ENCODE data around the gene KRTAP17-1.
"Not testable (repeated sequence)": the region's sequence is repeated elsewhere in the genome, so short reads cannot be mapped to it uniquely, and the experiment has no call there.

The KRTAP17-1 gene

DNA sequence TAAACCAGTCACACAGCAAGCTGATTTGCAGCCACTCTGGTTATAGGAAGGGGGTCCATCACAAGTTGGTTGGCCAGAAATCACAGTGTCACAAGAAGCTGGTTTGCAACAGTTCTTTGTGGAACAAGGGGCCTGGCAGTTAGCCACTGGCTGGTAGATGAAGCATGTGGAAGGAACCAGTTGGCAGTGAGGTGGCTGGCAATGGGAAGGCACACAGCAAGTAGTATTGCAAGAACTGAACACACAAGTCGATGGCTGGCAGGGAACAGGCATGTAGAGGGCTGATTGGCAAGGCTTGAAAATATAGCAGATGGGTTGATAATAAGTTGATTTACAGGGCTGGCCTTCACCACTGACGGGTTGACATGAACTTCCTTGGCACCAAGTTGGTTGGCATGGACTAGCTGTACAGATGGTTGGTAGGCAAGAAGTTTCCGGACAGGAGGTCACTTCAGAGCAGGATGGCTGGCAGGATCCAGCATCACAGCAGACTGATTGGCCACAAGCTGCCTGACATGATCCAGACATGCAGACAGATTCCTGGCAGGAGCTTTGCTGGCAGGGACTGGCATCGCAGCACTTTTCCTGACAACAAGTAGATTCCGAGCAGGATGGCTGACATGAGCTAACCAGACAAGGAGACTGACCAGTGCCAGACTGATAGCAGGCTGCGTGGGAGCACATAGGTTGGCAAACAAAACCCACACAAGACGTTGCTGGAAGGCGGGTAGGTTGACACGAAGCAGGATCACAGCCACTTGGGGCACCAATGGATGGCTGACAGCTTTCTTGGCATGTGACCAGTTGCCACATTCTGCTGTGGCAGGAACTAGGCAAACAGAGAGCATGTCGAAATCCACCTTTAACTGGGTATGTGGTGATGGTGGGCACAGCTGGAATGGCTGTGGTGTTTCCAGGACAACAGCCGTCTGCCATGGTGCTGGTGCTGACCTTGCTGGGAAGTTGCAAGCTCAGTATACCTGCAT lies 13.3 kb downstream of the KRTAP17-1 start, which contains the start of gene KRTAP29-1:
Gene KRTAP29-1, minus strand, starts transcription at position 936 of the 986 bp plus-strand sequence. Its CDS starts 0 bp downstream, at position 936.
- Mint-ChIP-seq H3K4me1 (ENCODE audit: low read depth) (peaks cover 20% of the 10 kb centered on the region), H3K27me3 (no peaks in the 10 kb centered on the region), H3K4me3 (no peak within 1 kb of the TSS), H3K27ac (no peak within 1 kb of the TSS), H3K9me3 (no peaks in the 10 kb centered on the region), H3K36me3 (ENCODE audit: low read depth) (no peaks in the 10 kb centered on the region)

DNA sequence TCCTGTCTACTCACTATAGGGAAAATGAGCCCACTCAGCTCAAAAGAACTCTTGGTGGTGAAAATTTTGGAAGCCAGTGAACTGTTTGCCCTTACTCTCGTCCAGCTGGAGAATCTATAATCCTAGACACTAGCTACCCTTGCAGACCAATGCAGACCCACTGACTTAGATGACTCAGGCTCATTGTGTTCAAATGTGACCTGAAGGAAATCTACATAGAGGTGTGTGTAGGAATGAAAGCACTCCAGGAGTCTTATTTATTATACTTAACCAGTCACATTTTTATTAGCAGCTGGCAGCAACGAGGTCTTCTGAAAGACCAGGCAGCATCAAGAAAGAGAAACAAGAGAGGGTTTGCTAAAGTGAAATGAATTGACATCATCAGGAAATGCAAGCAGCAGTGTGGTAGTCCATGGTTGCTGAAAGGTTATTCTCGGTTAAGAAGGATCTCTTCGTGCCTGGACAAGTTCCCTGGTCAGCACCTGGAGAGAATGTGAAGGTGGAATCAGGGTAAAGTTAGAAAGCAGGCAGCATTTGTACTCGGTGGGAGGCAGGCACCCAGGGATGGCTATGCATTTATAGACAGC lies 14.2 kb downstream of the KRTAP17-1 start:
- H3K4me1 Mint-ChIP-seq (ENCODE audit: low read depth): peaks cover 13% of the 10 kb centered on the region
- H3K36me3 Mint-ChIP-seq (ENCODE audit: low read depth): no peaks in the 10 kb centered on the region
- no peaks in the 10 kb centered on the region for H3K9me3 Mint-ChIP-seq
- H3K27ac Mint-ChIP-seq: no peak overlapping the region
- H3K4me3 Mint-ChIP-seq: no peak overlapping the region
- H3K27me3 Mint-ChIP-seq: no peaks in the 10 kb centered on the region

DNA sequence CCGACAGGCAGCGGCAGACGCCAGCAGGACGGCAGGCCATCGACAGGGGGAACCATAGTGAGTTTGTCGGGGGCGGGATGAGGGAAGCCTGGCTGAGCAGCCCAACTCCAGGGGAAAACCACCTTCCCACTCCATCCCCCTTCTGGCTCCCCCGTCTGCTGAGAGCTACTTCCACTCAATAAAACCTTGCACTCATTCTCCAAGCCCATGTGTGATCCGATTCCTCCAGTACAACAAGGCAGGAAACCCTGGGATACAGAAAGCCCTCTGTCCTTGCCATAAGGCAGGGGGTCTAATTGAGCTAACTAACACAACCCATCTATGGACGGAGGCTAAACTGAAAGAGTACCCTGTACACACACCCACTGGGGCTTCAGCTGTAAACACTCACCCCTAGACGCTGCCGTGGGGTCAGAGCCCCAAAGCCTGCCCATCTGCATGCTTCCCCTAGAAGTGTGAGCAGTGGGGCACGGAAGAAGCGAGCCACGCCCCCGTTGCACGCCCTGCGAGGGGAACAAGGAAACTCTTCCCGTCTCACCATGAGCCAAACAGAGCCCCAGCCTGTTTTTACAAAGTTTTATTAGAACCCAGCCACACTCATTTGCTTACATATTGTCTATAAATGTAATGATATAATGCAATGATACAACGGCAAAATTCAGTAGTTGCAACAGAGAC lies 16.9 kb downstream of the KRTAP17-1 start:
- H3K4me1 Mint-ChIP-seq (ENCODE audit: low read depth): peaks cover 13% of the 10 kb centered on the region
- H3K9me3 Mint-ChIP-seq: no peaks in the 10 kb centered on the region
- H3K27ac Mint-ChIP-seq: no peak overlapping the region
- no peak overlapping the region for H3K4me3 Mint-ChIP-seq
- H3K36me3 Mint-ChIP-seq (ENCODE audit: low read depth): no peaks in the 10 kb centered on the region
- H3K27me3 Mint-ChIP-seq: no peaks in the 10 kb centered on the region

DNA sequence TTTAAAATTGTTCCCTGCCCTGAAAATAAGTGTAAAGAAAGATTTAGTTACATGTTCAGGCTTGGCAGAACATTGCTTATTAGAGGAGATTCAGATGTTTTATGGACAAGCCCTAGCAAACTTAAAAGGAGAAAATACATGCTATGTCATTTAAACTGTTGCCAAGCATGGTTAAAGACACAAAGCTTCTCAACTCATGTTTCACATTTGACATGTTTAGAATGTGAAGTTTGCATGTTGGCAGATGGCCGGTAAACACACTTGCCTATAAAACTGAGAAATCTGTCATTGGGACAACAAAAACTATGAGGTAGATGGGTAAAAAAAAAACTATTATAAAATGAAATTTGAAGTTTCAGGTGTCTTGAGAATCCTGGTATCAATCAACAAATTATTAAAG lies 18.7 kb downstream of the KRTAP17-1 start:
- H3K4me1 Mint-ChIP-seq (ENCODE audit: low read depth): peaks cover 8% of the 10 kb centered on the region

DNA sequence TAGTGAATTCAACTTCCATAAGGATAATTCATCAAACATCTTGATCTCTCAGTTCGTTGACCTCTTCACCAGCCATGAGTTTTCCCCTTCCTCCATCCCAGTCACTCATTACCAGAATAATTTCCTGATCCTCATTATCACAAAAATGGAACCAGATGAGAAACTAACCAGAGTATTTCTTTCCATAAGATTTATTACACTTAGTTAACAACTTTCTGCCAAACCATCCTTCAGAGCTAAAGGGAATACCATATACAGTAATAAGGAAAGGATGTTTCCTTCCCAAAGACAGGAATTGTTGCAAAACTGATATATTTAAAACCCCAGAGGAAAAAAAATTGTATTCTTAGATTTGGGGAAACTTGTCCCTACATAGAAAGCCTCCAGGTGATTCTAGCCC lies 21.5 kb downstream of the KRTAP17-1 start:
- Mint-ChIP-seq H3K9me3 (no peaks in the 10 kb centered on the region), H3K27me3 (no peaks in the 10 kb centered on the region)

More for the DNA sequence above, 18.7 kb downstream of the KRTAP17-1 start:
- Mint-ChIP-seq H3K9me3 (no peaks in the 10 kb centered on the region), H3K27me3 (no peaks in the 10 kb centered on the region), H3K36me3 (ENCODE audit: low read depth) (no peaks in the 10 kb centered on the region), H3K27ac (no peak overlapping the region), H3K4me3 (no peak overlapping the region)

DNA sequence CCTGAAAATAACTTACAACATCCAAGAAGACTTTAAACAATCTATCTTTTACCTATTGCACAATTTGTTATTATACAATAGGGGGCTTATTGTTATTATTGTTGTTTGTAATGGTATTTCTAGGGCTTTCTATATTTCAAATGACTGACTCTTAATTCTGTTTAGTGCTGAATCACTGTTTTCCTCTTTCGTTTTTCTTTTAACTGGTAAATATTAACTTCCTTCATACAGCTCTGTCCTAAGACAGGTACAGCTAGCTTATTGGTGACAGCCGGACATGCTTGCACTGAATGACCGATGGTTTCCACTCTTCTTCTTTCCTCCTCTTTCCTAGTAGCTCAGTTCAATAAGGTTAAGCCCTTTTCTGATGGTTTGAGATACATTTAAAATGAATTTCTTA lies 28.5 kb downstream of the KRTAP17-1 start:
- Mint-ChIP-seq H3K4me3 (no peak overlapping the region), H3K27me3 (no peaks in the 10 kb centered on the region), H3K4me1 (ENCODE audit: low read depth) (peaks cover 9% of the 10 kb centered on the region), H3K36me3 (ENCODE audit: low read depth) (no peaks in the 10 kb centered on the region), H3K27ac (no peak overlapping the region), H3K9me3 (no peaks in the 10 kb centered on the region)

More for the DNA sequence above, 21.5 kb downstream of the KRTAP17-1 start:
- Mint-ChIP-seq H3K4me1 (ENCODE audit: low read depth) (no peaks in the 10 kb centered on the region), H3K27ac (no peak overlapping the region), H3K4me3 (no peak overlapping the region), H3K36me3 (ENCODE audit: low read depth) (no peaks in the 10 kb centered on the region)

DNA sequence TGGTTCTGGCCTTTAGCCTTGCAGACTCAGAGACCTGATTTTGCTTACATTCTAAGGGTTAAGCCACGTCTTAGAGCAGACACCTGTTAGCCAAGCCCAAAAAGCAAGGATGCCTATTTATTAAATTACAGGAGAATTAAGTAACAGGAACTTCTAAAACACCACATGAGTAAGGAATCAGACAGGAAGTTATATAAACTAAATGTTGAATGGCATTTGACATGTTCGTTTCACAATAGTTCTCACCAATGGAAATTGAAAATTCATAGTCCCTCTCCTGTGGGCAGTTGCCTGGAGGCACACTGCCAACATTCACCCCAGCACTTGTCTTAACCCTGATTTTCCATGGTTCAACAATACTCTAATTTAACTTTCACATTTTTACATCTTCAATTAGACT lies 31.0 kb downstream of the KRTAP17-1 start:
- no peak overlapping the region for H3K27ac Mint-ChIP-seq
- no peaks in the 10 kb centered on the region for H3K27me3 Mint-ChIP-seq
- no peaks in the 10 kb centered on the region for H3K9me3 Mint-ChIP-seq
- no peak overlapping the region for H3K4me3 Mint-ChIP-seq
- no peaks in the 10 kb centered on the region for H3K36me3 Mint-ChIP-seq (ENCODE audit: low read depth)
- peaks cover 9% of the 10 kb centered on the region for H3K4me1 Mint-ChIP-seq (ENCODE audit: low read depth)

DNA sequence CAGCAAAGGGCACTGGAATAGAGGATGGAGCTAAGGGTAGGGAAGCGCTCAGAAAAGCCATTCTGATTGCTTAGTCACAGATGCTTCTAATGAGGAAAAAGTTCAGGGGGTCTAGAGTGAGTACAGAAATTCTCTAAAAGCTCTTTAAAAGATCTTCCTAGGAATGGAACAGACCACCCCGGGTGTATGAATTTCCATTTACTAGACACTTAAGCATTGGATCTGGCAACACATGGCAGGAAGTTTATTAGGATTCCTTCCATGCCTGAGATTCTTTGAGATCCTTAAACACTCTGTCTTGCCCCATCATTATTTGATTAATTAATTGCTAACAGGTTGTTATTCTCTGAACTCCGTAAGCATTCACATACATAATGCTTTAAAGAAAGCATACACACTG lies 31.5 kb downstream of the KRTAP17-1 start:
- H3K4me1 Mint-ChIP-seq (ENCODE audit: low read depth): peaks cover 9% of the 10 kb centered on the region
- H3K27me3 Mint-ChIP-seq: no peaks in the 10 kb centered on the region
- H3K36me3 Mint-ChIP-seq (ENCODE audit: low read depth): no peaks in the 10 kb centered on the region
- no peak overlapping the region for H3K4me3 Mint-ChIP-seq
- no peak overlapping the region for H3K27ac Mint-ChIP-seq
- H3K9me3 Mint-ChIP-seq: no peaks in the 10 kb centered on the region

DNA sequence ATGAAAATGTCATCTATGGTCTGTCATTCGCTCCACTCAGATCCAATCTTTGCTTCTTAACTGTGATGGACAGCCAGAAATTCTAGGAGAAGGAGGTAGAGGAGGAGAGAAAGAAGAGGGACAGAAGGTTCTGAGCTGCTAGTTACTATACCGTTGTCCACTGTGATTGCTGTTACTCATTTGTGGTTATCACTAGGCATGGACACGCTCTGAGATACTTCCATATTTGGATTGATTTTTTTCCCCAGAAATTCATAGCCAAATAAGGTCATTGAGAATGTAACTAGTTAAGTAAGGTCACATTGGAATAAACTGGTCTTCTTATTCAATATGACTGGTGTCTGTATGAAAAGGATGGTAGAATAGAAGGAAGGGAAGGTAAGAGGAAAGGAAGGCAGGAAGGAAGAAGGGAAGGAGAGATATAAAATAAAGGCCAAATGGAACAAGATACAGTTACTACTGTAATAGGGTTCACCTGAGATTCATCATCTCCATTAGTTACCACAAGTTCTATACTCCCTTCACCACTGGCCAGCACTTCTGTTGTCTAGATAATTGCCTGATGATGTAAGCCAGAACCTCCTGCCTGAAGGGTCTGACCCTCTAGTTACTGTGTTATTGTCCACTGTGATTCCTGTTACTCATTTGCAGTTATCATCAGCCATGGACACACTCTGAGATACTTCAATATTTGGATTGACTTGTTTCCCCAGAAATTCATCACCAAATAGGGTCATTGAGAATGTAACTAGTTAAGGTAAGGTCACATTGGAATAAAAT lies 37.1 kb downstream of the KRTAP17-1 start:
- H3K36me3 Mint-ChIP-seq (ENCODE audit: low read depth): no peaks in the 10 kb centered on the region
- H3K4me1 Mint-ChIP-seq (ENCODE audit: low read depth): no peaks in the 10 kb centered on the region
- no peak overlapping the region for H3K4me3 Mint-ChIP-seq
- peaks cover 10% of the 10 kb centered on the region for H3K27me3 Mint-ChIP-seq
- no peak overlapping the region for H3K27ac Mint-ChIP-seq
- H3K9me3 Mint-ChIP-seq: no peaks in the 10 kb centered on the region

DNA sequence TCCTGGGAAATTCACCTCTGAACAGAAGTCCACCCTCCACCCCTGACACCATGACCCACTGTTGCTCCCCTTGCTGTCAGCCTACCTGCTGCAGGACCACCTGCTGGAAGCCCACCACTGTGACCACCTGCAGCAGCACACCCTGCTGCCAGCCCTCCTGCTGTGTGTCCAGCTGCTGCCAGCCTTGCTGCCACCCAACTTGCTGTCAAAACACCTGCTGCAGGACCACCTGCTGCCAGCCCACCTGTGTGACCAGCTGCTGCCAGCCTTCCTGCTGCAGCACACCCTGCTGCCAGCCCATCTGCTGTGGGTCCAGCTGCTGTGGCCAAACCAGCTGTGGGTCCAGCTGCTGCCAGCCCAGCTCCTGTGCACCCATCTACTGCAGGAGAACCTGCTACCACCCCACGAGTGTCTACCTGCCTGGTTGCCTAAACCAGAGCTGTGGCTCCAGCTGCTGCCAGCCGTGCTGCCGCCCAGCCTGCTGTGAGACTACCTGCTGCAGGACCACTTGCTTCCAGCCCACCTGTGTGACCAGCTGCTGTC lies 39.8 kb downstream of the KRTAP17-1 start, which contains the start of gene KRTAP9-7:
Gene KRTAP9-7, plus strand, starts transcription at position 51 of the 543 bp plus-strand sequence. Its CDS starts 0 bp downstream, at position 51.
- H3K4me1 Mint-ChIP-seq (ENCODE audit: low read depth); H3K27ac Mint-ChIP-seq; H3K4me3 Mint-ChIP-seq; H3K27me3 Mint-ChIP-seq; H3K36me3 Mint-ChIP-seq (ENCODE audit: low read depth); H3K9me3 Mint-ChIP-seq: not testable (repeated sequence)

DNA sequence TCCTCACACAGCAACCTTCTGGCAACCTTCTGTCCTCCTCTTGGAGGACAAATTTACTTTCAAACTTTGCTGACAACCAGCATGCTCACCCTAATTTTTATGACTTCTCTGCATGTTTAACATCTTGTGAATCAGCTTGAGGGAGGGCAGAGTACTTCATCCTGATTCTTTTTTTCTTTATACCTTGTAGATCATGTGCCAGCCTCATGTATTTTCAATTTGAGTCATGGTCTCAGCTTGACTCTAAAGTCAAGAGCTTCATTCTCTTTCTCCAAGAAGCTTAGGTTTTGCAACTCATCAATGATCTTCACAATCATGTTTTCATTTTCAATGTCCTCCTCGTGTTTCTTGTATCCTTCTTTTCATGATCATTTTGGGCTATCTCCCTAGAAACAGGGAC lies 43.7 kb downstream of the KRTAP17-1 start:
- Mint-ChIP-seq H3K9me3 (no peaks in the 10 kb centered on the region), H3K27ac (no peak overlapping the region), H3K4me3 (no peak overlapping the region), H3K27me3 (peaks cover 7% of the 10 kb centered on the region), H3K36me3 (ENCODE audit: low read depth) (no peaks in the 10 kb centered on the region), H3K4me1 (ENCODE audit: low read depth) (no peaks in the 10 kb centered on the region)

DNA sequence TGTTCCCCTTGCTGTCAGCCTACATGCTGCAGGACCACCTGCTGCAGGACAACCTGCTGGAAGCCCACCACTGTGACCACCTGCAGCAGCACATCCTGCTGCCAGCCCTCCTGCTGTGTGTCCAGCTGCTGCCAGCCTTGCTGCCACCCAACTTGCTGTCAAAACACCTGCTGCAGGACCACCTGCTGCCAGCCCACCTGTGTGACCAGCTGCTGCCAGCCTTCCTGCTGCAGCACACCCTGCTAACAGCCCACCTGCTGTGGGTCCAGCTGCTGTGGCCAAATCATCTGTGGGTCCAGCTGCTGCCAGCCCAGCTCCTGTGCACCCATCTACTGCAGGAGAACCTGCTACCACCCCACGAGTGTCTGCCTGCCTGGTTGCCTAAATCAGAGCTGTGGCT lies 44.2 kb downstream of the KRTAP17-1 start:
- H3K9me3 Mint-ChIP-seq; H3K36me3 Mint-ChIP-seq (ENCODE audit: low read depth); H3K4me3 Mint-ChIP-seq; H3K4me1 Mint-ChIP-seq (ENCODE audit: low read depth); H3K27ac Mint-ChIP-seq; H3K27me3 Mint-ChIP-seq: not testable (repeated sequence)

DNA sequence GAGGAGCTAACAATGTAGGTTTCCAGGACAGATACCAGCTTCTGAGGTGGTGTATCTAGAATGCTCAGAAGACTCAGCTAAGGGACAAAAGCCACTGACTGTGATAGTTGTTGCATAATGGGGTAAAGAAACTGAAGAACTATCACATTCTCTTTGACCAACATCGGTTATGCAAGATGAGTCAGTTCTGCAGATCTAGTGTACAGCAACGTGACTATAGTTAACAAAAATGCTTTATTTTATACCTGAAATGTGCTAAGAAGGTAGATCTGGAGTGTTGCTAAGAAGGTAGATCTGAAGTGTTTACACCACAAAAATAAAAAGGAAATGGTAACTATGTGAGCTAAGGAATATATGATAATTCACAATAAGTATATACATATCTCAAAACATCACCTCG lies 47.8 kb downstream of the KRTAP17-1 start:
- H3K4me3 Mint-ChIP-seq: no peak overlapping the region
- peaks cover 4% of the 10 kb centered on the region for H3K27me3 Mint-ChIP-seq

DNA sequence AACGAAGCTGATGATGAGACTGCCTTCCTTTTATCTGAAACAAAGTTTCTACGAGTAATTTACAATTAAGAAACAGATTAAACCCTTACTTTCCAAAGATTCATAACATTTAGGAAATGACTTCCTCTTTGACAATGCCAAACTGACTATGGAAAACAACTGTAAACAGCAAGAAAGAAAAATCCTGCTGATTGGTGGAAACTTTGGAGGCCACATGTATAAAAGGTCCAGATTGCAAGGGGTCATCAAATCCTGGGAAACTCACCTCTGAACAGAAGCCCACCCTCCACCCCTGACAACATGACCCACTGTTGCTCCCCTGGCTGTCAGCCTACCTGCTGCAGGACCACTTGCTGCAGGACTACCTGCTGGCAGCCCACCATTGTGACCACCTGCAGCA lies 50.4 kb downstream of the KRTAP17-1 start, which contains the start of gene KRTAP9-6:
Gene KRTAP9-6, plus strand, starts transcription at position 301 of the 400 bp plus-strand sequence. Its CDS starts 0 bp downstream, at position 301.
- peaks cover 4% of the 10 kb centered on the region for H3K27me3 Mint-ChIP-seq
- H3K36me3 Mint-ChIP-seq (ENCODE audit: low read depth): no peaks in the 10 kb centered on the region
- no peak within 1 kb of the TSS for H3K27ac Mint-ChIP-seq
- H3K4me3 Mint-ChIP-seq: no peak within 1 kb of the TSS
- H3K9me3 Mint-ChIP-seq: no peaks in the 10 kb centered on the region
- peaks cover 14% of the 10 kb centered on the region for H3K4me1 Mint-ChIP-seq (ENCODE audit: low read depth)

More for the DNA sequence above, 47.8 kb downstream of the KRTAP17-1 start:
- no peaks in the 10 kb centered on the region for H3K4me1 Mint-ChIP-seq (ENCODE audit: low read depth)
- H3K36me3 Mint-ChIP-seq (ENCODE audit: low read depth): no peaks in the 10 kb centered on the region
- H3K9me3 Mint-ChIP-seq: no peaks in the 10 kb centered on the region
- H3K27ac Mint-ChIP-seq: no peak overlapping the region

Data from stimulated activated naive CD8-positive, alpha-beta T cell treated with anti-CD3 and anti-CD28 coated beads, Interleukin-15, Interleukin-2, amounts not matched to agents 100 ng/mL and 50 ng/mL, for 24 hours (primary cell).